Mesendoderm (in vitro differentiated cells): ENCODE data around the gene PCDHA2. TPM values are rescaled to one million over a fixed set of nuclear protein-coding genes. Genes with fewer than 3 reads are reported as not detected.

ENCODE experiments used
- DNase-seq: peaks from one replicate; pipeline ENCODE4 v3.0.0; 2013
- H2AK5ac ChIP-seq: 2 replicates; pipeline ENCODE4 v1.6.1; 2013; ENCODE audit warnings: low read length, inconsistent platforms
- H2BK120ac ChIP-seq: 2 replicates; pipeline ENCODE4 v1.6.1; 2013; ENCODE audit warnings: low read depth, mild to moderate bottlenecking, low read length, moderate library complexity, mixed read lengths
- H2BK15ac ChIP-seq: replicated peaks from 2 replicates; pipeline ENCODE4 v1.6.1; 2013; ENCODE audit warnings: low read depth, mild to moderate bottlenecking, moderate library complexity
- H2BK5ac ChIP-seq: 2 replicates; pipeline ENCODE4 v1.6.1; 2013; ENCODE audit warnings: low read length, inconsistent platforms
- H3K18ac ChIP-seq: 2 replicates; pipeline ENCODE4 v1.6.1; 2013; ENCODE audit warnings: mild to moderate bottlenecking, low read length, mixed read lengths
- H3K23ac ChIP-seq: one replicate; pipeline ENCODE4 v1.6.1; 2013; ENCODE audit warnings: low read length
- H3K27ac ChIP-seq: 2 replicates; pipeline ENCODE4 v1.5.1; 2013; ENCODE audit warnings: low read depth, mild to moderate bottlenecking, inconsistent platforms, low read length, moderate library complexity
- H3K27me3 ChIP-seq: 2 replicates; pipeline ENCODE4 v1.6.1; 2013; ENCODE audit warnings: low read length, control low read depth, mild to moderate bottlenecking, inconsistent platforms; ENCODE audit not compliant: insufficient read depth, poor library complexity
- H3K36me3 ChIP-seq: 2 replicates; pipeline ENCODE4 v1.6.1; 2013; ENCODE audit warnings: low read length, inconsistent platforms; ENCODE audit not compliant: control insufficient read depth, insufficient read depth
- H3K4ac ChIP-seq: one replicate; pipeline ENCODE4 v1.6.1; 2013; ENCODE audit warnings: low read depth, mild to moderate bottlenecking, low read length, moderate library complexity
- H3K4me1 ChIP-seq: 2 replicates; pipeline ENCODE4 v1.6.1; 2013; ENCODE audit warnings: low read depth, low read length, inconsistent platforms; ENCODE audit not compliant: control insufficient read depth
- H3K4me2 ChIP-seq: 2 replicates; pipeline ENCODE4 v1.6.1; 2013; ENCODE audit warnings: low read length
- H3K4me3 ChIP-seq: 2 replicates; pipeline ENCODE4 v1.5.1; 2013; ENCODE audit warnings: mild to moderate bottlenecking, low read length
- H3K56ac ChIP-seq: one replicate; pipeline ENCODE4 v1.6.1; 2013; ENCODE audit warnings: low read length
- H3K79me1 ChIP-seq: 2 replicates; pipeline ENCODE4 v1.6.1; 2013; ENCODE audit warnings: low read length, inconsistent platforms
- H3K79me2 ChIP-seq: 2 replicates; pipeline ENCODE4 v1.6.1; 2013; ENCODE audit warnings: mild to moderate bottlenecking, low read length; ENCODE audit not compliant: control insufficient read depth, insufficient read depth
- H3K9ac ChIP-seq: 2 replicates; pipeline ENCODE4 v1.6.1; 2013; ENCODE audit warnings: low read length, inconsistent platforms
- H4K5ac ChIP-seq: one replicate; pipeline ENCODE4 v1.6.1; 2013; ENCODE audit warnings: low read length
- H4K8ac ChIP-seq: one replicate; pipeline ENCODE4 v1.6.1; 2013; ENCODE audit warnings: low read depth, mild to moderate bottlenecking, control low read depth, low read length, moderate library complexity
- WGBS: extraction: QIAGEN DNeasy Blood & Tissue Kit; methylation state at CpG from one replicate; pipeline ENCODE4 v1.1.7; 2013; ENCODE audit warnings: low lambda C conversion rate, missing lambda C conversion rate; ENCODE audit not compliant: insufficient coverage; ENCODE audit errors: extremely low coverage; 5-methylcytosine and 5-hydroxymethylcytosine counted together
- polyA plus RNA-seq, 2 experiments: library from polyadenylated mRNA; stranded (reverse); fragments of 200-250 nt; gene quantifications; one replicate each; pipeline ENCODE4 v1.2.3, GENCODE V29; 2013

Gene PCDHA2
- polyA plus RNA-seq (2013, experiment 1 of 2): 0.32 TPM
- polyA plus RNA-seq (2013, experiment 2 of 2): 0.32 TPM

DNA sequence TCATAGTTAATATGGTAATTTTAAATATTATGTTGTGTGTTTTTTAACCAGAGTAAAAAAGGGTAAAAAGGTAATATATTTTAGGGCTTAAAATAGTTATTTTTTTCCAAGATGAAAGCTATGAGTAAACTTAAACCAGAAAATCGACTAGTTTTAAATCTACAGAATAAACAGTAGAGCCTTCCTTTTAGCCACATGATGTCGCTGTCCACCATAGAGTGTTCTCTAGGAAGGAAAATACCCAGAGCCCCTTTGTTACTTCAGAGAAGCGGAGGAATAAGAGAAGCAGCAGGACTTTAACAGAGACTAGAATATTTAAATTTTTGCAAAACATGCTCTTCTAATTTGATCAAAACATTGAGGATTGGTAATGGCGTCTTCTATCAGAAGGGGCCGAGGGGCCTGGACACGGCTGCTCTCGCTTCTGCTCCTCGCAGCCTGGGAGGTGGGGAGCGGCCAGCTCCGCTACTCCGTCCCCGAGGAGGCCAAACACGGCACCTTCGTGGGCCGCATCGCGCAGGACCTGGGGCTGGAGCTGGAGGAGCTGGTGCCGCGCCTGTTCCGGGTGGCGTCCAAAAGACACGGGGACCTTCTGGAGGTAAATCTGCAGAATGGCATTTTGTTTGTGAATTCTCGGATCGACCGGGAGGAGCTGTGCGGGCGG, at the start of gene PCDHA2:
Gene PCDHA2 (plus strand): TSS at position 258 of the 664 bp plus-strand sequence.
- Histone ChIP-seq H3K4me2 (no peak within 1 kb of the TSS), H4K8ac (no peak within 1 kb of the TSS), H3K79me2 (no peaks in the 10 kb centered on the region), H4K5ac (no peak within 1 kb of the TSS), H2BK5ac (no peak within 1 kb of the TSS), H3K4me3 (no peak within 1 kb of the TSS), H3K79me1 (no peaks in the 10 kb centered on the region), H3K27ac (no peak within 1 kb of the TSS), H3K27me3 (no peaks in the 10 kb centered on the region), H3K56ac (peak within 1 kb of the TSS; percentile 25), H3K36me3 (no peaks in the 10 kb centered on the region), H2BK120ac (no peak within 1 kb of the TSS), H3K18ac (no peak within 1 kb of the TSS), H3K4ac (no peak within 1 kb of the TSS), H3K9ac (peak within 1 kb of the TSS; percentile 21), H2BK15ac (no peak within 1 kb of the TSS), H2AK5ac (no peak within 1 kb of the TSS), H3K4me1 (no peaks in the 10 kb centered on the region), H3K23ac (no peak within 1 kb of the TSS)
- DNase-seq: peak; percentile 53
- no CpG with 5 or more reads among the region's 27 CpGs for WGBS

DNA sequence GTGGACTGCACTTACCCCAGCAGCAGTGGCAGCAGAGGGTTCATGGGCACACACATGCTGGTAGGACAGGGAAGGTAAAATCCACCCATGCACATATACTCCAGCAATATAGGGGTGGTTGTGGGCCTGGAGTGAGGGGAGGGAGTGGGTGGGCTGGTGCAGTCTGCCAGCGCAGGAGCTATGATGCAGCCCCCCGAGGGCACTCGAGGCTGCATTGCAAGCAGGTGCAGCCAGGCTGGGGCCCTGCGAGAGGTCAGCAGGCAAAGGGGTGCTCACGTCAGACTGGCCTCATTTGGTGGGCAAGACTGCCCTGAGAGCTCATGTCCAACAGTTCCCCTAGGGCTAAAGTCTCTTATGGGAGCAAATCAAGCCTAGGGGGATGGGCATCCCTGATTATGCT, 41.1 kb upstream of the PCDHA2 start:
- H3K18ac ChIP-seq: no peak overlapping the region
- DNase-seq: no peak
- H2BK120ac ChIP-seq: no peak overlapping the region
- H3K4me3 ChIP-seq: no peak overlapping the region
- no peaks in the 10 kb centered on the region for H3K79me1 ChIP-seq
- no peak overlapping the region for H3K4ac ChIP-seq
- H3K27ac ChIP-seq: no peak overlapping the region
- no peak overlapping the region for H4K8ac ChIP-seq
- no peak overlapping the region for H2BK15ac ChIP-seq
- no peak overlapping the region for H4K5ac ChIP-seq
- H3K79me2 ChIP-seq: no peaks in the 10 kb centered on the region
- no peak overlapping the region for H3K9ac ChIP-seq
- no peak overlapping the region for H3K56ac ChIP-seq
- no peaks in the 10 kb centered on the region for H3K27me3 ChIP-seq
- no peak overlapping the region for H2BK5ac ChIP-seq
- no peaks in the 10 kb centered on the region for H3K4me1 ChIP-seq
- no peak overlapping the region for H3K23ac ChIP-seq
- no peaks in the 10 kb centered on the region for H3K36me3 ChIP-seq
- no CpG with 5 or more reads among the region's 5 CpGs for WGBS
- no peak overlapping the region for H3K4me2 ChIP-seq
- H2AK5ac ChIP-seq: no peak overlapping the region

DNA sequence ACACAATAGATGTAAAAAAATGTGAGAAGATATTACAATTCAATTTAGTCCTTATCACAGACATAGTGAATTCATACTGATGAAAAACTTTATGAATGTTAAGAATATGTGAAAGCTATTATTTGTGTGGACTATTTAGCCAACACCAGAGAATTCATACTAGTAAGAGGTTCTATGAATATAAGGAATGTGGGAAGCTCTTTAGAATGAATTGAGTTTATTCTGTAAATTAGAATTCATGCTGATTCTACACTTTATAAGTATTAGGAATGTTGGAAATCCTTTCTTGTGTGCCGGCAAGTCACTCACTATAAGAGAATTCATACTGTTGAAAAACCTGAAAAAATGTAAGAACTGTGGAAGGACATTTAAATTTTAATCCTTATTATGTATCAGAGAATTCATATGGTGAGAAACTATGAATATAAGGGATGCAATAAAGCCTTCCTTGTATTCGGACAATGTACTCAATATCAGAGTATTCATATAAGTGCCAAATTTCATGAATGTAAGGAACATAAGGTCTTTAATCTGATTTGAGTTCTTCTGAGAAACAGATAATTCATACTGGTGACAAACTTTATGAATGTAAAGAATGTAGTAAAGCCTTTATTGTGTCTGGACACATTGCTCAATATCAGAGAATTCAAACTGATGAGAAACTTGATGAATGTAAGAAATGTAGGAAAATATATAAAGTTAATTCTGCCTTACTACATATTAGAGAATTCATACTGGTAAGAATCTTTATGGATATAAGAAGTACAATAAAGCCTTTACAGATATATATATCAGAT, 30.3 kb upstream of the PCDHA2 start:
- Histone ChIP-seq H3K4me3 (no peak overlapping the region), H2BK5ac (no peak overlapping the region), H3K18ac (no peak overlapping the region), H4K5ac (no peak overlapping the region), H3K79me2 (no peaks in the 10 kb centered on the region), H3K4ac (no peak overlapping the region), H3K9ac (no peak overlapping the region), H3K79me1 (no peaks in the 10 kb centered on the region), H3K27me3 (no peaks in the 10 kb centered on the region), H2BK120ac (no peak overlapping the region), H2AK5ac (no peak overlapping the region), H3K27ac (no peak overlapping the region), H3K4me2 (no peak overlapping the region), H4K8ac (no peak overlapping the region), H2BK15ac (no peak overlapping the region), H3K4me1 (no peaks in the 10 kb centered on the region), H3K23ac (no peak overlapping the region), H3K36me3 (no peaks in the 10 kb centered on the region), H3K56ac (no peak overlapping the region)
- WGBS: no CpG with 5 or more reads among the region's 2 CpGs
- DNase-seq: no peak

DNA sequence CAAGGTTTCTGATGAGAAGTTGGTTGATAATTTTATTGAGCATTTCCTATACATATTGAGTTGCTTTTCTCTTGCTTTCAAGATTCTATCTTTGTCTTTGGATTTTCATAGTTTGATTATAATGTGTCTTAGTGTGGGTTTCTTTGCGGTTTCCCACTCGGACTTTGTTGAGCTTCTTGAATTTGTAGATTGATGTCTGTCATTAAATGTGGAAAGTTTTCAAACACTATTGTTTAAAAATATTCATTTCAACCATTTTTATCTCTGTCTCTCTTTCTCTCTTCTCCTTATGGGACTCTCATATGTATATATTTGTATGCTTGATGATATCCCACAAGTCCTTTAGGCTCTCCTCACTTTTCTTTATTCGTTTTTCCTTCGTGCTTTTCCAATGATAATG, 27.2 kb upstream of the PCDHA2 start:
- H3K4ac ChIP-seq: no peak overlapping the region
- no peaks in the 10 kb centered on the region for H3K36me3 ChIP-seq
- H2AK5ac ChIP-seq: no peak overlapping the region
- no peaks in the 10 kb centered on the region for H3K79me1 ChIP-seq
- no CpG with 5 or more reads among the region's 4 CpGs for WGBS
- H3K4me2 ChIP-seq: no peak overlapping the region
- H4K8ac ChIP-seq: no peak overlapping the region
- no peak overlapping the region for H3K4me3 ChIP-seq
- no peak overlapping the region for H2BK15ac ChIP-seq
- H3K9ac ChIP-seq: no peak overlapping the region
- no peaks in the 10 kb centered on the region for H3K4me1 ChIP-seq
- H2BK120ac ChIP-seq: no peak overlapping the region
- H3K23ac ChIP-seq: no peak overlapping the region
- H3K27ac ChIP-seq: no peak overlapping the region
- no peak overlapping the region for H4K5ac ChIP-seq
- H3K56ac ChIP-seq: no peak overlapping the region
- no peak for DNase-seq
- no peaks in the 10 kb centered on the region for H3K27me3 ChIP-seq
- no peak overlapping the region for H3K18ac ChIP-seq
- H2BK5ac ChIP-seq: no peak overlapping the region
- H3K79me2 ChIP-seq: no peaks in the 10 kb centered on the region

DNA sequence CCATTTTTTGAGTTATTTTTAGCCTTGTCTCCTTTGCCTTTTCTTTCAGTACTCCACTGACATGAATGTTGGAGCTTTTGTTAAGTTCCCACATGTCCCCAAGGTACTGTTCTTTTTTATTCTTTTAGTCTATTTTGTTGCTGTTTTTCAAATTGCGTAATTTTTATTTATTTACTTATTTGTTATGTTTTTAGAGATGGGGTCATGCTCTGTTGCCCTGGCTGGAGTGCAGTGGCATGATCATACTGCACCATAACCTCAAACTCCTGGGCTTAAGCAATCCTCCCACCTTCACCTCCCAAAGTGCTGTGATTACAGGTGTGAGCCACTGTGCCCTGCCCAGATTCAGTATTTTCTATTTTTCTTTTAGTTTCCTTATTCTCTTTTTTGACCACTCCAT, 14.1 kb upstream of the PCDHA2 start:
- Histone ChIP-seq H3K79me1 (no peaks in the 10 kb centered on the region), H2BK15ac (no peak overlapping the region), H3K27me3 (no peaks in the 10 kb centered on the region), H3K56ac (no peak overlapping the region), H2AK5ac (no peak overlapping the region), H3K4me3 (no peak overlapping the region), H3K18ac (no peak overlapping the region), H2BK120ac (no peak overlapping the region), H2BK5ac (no peak overlapping the region), H3K36me3 (no peaks in the 10 kb centered on the region), H4K5ac (no peak overlapping the region), H3K4me2 (no peak overlapping the region), H4K8ac (no peak overlapping the region), H3K27ac (no peak overlapping the region), H3K79me2 (no peaks in the 10 kb centered on the region), H3K9ac (no peak overlapping the region), H3K23ac (no peak overlapping the region), H3K4ac (no peak overlapping the region), H3K4me1 (no peaks in the 10 kb centered on the region)
- WGBS: no CpG with 5 or more reads among the region's 1 CpG
- DNase-seq: no peak
